HG03342 (cell line): ENCODE measurements around the gene ABHD17A.
"Not testable (repeated sequence)": the region's sequence is repeated elsewhere in the genome, so short reads cannot be mapped to it uniquely, and the experiment has no call there.

ENCODE experiments used
- ATAC-seq: cut with Tn5 transposase; IDR thresholded peaks from one replicate; pipeline ENCODE4 v1.9.1; 2021; ENCODE audit warnings: mild to moderate bottlenecking, moderate library complexity; ENCODE audit not compliant: unreplicated experiment

The ABHD17A gene

DNA sequence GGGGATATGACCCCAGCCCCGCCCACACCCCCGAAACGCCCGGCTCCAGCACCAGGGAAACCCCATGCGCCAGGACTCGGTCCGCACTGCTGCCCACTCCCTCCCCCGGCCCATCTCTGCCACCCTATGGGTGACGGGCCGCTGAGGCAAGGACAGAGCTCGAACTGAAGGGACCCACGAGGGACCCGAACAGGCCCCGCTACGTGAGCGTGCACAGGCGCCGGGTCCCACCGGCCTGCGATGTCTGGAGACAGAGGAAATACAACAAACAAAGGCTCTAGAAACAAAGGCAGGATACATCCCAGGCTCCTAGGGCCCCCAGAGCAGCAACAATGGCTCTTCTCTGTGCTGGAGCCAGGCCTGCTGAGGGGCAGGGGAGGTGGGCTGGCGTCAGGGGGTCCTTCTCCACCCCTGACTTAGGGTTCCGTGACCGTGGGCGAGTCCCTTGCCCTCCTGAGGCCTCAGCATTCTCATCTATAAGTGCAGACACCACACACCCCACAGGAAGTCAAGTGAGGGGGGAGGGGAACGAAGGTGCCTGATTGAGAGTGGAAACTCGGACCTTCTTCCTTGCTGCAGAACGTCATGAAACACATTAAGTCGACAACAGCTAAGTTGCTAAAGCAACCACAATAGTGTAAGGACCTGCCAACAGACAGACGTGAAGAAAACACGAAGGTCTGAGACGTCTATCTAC lies 3.1 kb downstream of the ABHD17A start:
- ATAC-seq: no peak

DNA sequence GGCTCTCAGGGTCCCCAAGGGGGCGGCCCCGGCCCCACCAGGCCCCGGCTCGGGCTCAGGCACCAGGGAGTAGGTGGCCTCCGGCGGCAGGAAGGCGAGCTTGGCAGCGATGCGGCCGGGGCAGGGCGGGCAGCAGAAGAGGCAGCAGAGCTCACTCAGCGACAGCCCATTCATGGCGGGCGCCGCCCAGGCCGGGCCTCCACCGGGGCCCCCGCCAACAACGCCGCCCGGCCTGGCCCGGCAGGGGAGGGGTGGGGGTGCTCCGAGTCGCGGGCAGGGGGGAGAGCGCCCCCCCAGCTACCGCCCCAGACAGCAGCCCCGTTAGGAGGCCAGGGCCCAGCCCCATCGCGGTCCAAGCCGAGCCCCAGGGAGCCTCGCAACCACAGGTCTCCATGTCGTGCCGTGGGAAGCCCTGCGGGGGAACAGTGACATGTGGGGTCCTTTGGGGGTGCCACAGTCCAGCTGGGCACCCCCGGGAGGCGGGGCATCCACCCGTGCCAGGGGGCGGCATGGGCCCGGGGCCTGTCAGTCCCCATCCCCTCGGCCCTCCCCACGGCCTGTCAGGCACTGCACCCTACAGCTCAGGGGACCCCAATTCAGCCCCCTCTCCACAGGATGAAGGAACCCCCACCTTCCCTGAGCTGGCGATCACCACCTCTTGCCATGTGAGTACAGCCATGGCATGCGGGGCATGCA lies 3.8 kb downstream of the ABHD17A start:
- ATAC-seq: not testable (repeated sequence)

DNA sequence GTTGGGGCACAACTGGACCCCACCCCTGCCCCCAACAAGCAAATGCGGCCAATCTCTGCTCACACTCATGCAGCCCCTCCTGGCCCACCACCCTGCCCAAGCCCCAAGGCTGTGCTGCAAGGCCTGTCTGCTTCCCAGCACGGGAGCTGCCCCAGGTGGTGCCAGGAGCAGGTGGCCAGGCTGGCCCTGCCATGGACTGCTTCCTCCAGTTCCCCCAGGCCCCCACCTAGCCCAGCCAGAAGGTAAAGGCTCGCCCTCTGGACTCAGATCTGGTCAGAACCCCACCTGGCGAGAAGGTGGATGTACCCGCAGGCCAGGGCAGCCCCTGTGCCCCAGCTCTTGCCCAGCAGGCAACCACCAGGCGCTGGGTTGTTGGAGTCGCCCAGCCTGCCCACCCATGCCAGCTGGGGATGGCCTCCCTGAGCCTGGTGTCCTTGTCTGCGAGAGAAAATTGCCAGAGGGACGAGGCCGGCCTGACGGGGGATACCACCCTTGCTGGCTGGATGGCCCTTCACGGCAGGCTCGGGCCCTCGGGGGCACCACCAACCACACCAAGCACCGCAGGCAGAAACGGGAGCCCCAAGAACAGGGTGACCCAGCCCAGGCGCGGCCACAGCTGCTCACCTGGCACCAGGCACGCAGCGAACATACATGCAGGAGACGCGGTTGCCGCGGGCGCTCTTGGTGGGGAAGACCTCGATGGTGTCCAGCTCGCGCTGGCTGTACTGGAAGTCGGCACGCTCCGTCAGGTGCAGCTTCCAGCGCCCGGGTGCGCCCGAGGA lies 4.5 kb downstream of the ABHD17A start:
- no peak for ATAC-seq

DNA sequence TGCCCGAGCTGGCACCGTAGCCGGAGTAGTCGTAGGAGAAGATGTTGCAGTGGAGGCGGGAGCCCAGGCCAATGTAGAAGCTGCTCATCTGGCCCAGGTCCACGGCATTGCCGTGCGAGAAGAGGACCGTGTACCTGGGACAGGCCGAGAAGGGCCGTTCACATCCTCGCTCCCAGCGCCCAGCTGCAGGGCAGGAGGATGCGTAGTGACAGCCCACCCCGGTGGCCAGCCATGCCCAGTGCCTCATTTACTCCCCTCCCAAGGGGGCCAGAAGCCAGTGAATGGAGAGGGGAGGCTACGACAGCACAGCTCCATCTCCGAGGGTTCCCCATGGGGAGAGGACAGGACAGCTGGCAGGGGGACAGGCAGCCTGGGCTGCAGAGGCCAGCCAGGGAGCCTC lies 5.3 kb downstream of the ABHD17A start:
- ATAC-seq: not testable (repeated sequence)

DNA sequence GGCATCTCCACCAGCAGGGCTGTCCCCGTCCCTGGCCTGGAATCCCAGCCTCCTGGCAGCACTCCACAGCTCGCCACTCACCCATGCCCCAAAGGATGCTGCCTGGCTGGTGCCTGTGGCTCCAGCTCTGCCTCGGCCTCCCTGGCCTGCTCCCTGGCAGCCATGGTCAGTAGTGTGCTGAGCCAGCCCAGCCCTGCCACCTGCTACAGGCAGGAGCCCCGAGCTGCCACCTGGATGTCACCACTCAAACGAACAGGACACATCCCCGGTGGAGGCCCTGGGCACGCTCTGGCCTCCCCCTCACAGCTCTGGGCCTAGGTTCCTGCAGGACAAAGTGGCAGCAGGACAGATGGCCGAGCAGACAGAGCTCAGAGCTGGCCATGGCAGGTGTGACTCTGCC lies 6.7 kb downstream of the ABHD17A start:
- not testable (repeated sequence) for ATAC-seq

DNA sequence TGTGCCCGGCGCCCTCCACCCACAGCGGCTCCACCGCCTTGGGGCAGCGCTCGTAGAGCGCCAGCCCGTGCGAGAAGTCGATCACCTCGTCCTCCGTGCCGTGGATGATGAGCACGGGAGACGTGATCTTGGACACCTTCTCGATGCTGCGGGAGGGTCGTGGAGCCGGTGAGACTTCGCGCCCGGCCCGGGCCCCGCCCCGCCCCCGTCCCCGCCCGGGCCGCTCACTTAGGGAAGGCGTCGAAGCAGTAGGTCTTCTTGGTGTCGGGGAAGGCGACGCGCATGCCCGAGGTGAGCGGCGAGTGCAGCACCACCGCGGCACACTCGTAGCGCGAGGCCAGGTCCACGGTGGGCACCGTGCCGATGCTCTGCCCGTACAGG lies 8.0 kb downstream of the ABHD17A start:
- ATAC-seq: not testable (repeated sequence)

DNA sequence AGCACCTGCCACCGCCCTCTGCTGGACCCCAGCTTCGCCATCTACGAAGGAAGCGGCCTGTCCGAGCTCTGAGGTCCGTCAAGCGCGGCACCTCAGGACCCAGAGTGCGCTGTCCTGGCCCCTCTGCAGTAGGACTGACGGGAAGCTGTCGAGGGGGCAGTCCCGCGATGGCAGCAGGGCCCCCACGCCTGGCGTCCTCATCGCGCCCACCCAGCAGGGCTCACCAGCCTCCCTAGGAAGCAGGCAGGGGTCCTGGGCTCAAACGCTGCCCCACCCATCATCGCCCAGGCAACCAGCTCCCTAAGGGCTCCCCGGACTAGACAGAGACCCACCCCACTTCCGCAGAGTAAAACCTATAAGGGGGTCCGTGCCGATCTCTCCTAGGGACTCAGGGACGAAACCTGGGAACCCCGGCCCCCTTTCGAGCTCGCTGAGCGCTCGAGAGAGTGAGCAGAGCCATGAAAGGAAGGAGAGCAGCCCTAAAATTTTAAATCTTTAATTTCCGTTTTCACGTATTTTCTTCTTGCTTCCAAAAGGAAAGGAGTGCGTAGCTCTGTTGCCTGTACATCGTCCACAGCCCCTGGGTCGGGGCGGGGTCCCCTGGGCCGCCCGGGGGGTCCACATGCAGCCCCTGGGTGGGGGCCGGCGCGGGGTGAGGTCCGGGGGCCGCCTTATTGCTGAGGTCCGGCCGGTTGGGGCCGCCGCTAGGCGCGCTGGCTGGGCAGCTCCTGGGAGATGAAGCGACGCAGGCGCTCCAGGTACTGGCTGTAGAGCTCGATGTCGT lies 8.6 kb downstream of the ABHD17A start:
- ATAC-seq: not testable (repeated sequence)

DNA sequence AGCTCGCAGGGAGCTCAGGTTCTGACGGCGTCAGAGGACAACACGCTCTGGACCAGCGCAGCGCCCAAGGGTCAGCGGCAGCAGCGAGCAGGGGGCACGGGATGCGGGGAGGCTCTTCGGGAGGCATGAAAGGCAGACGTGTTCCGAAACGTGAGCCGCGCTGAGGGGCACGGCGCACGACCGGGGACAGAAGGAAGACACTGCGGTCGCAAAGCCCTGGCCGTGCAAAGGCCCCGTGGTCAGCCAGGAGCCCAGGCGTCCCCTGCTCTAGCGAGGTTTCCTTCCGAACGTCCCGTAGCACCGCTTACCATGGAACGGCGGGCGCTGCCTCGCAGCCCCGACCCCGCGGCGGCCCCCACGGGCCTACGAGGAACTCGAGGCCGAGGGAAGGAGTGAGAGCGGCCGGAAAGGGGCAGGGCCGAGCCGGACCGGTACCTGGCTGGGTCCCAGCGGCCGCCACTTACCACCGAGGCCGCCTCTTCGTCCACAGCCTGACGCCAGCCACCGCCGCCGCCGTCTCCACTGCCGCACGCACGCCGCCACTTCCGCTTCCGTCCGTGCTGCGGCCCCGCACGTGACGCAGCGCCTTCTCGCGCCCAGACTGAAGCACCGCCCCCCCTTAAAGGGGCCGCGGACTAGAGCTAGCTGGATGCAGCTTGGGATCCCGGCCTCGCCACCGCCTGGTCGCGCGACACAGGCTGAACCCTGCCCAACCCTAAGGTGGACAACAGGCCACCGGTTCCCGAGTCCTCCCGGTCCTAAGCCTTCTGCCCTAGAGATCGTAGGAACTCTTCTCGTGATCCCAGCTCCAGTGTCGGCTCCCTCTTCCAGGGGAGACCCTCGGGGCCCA lies 9.4 kb downstream of the ABHD17A start:
- ATAC-seq: peak; percentile 82

DNA sequence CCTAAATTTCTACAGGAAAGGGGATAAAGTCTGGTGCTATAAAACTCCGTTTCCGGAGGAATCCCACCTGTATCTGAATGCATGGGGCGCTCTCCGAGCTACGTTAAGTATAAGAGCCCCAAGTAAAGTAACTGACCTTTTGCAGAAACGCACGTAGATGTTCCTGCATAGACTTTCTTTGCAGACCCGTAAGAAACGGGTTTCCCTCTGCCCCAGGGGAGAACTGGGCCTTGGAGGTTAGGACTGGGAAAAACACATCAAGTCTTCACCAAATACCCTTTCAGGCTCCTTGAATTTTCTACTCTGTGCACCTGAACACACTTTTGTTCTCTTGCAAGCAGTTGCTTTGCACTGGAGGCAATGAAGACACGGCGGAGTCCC lies 10.0 kb downstream of the ABHD17A start:
- ATAC-seq: not testable (repeated sequence)

DNA sequence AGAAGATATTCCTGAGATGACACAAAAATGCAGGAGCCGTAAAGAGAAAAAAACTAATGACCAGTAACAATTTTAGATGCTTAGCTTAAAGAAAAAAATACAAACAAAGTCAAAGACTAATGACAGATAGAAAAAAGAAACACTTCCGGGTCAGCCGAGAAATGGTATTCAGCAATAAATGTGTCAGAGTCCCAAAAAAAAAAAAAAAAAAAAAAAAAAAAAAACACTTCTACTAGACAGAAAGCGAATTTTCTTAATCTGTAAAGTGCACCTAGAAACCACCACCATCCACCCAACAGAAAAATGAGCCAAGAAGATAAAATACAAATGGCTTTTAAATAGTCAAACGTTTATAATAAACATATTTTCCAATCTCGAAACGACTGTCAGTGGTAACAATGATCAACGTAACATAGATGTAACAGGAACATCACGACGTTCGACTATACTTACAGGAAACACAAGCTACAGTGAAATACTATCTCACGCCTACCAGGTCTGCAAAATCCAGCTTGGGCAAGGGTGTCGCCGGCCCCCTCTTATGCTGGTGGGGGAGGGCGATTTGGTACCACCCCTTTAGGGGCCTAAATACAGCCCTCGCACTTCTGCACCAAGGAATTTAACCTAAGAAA lies 10.6 kb downstream of the ABHD17A start:
- no peak for ATAC-seq

DNA sequence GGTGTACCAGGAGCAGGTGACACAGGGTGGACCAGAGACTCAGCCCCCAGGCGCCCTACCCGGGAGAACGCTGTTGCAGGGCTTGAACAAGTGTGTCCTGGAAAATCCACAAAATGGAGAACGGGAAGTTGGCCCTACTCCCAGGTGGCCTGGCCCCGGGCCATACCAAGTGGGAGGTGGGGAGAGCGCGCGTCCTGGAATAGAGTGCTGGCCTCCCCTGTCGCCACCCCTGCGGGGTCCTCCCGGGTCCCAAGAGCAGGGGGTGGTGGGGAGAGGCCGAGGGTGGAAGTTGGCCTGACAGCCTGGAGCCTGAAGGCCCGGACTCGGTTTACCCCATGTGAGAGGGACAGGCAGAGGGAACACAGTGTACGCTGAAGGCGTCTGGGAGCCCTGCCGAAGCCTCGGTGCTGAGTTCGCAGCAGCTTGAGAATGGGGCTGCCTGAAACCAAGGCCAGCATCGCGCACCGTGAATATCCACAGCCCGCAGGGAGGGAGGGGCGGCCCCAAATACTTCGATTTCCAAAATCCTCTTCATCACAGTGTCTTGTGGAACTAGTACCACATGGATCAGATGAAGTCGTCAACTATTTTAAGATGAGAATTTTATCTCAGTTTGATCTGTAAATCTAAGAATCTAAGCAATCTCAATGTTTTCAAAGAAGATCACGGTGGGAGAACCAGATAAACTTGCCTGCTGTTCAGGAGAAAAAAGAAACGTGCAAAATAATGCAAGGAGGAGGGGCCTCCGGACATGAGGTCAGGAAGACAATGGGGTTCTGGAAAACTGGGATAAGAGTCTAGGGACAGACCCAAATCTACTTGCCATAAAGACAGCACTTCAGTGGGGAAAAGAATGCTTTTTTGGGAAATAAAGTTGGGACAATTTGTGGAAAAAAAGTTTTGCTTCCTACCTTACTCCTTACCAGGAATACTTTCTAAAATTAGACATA lies 11.5 kb downstream of the ABHD17A start:
- no peak for ATAC-seq

DNA sequence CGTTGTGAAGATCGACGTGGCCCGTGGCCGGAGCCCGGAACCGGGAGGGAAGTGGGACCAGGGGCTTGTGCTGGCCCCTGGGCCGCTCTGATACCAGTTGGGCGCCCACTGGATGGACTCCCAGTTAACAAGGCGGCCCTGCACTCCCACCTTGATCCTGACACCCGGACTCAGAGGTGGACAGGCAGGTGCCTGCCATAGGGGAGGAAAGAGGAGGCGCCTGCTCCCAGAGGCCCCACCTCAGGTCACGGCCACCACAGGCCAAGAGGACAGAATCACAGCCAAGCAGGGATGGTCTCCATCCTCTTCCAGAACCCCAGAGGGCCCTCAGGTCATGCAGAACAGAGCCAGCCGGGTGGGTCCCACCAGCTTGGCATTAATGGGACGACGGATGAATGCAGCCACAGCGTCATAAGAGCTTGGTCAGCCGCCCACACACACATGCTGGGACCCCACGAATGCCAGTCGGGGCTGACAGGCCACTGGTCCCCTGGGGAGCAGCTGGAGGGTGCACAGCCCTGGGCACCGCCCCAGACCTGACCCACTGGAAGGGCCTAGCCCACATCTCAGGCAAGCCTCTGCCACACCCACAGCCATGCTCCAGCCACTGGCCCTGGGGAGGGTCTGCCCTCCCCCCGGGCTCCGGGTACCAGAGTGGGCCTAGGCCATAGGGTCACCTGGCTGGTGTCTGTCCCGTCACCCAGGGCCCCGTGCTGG lies 12.3 kb downstream of the ABHD17A start:
- ATAC-seq: no peak

DNA sequence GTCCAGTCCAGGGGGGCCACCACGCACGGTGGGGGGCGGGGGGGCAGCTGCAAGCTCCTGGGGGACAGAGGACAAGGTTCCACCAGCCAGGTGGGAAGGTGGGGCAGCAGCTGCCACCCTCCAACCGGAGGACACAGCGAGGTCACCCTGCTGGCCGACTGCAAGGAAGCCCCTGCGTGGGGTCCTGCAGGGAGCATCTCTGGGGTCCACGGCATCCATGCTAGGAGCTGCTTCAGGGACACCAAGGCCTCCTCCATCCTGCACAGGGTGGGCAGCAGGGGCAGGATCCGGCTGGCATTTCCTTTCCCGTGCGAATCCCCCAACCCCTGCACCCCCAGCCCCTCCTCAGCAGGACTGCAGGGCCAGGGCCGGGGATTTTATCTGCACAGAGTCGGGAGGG lies 13.7 kb downstream of the ABHD17A start:
- ATAC-seq: no peak

DNA sequence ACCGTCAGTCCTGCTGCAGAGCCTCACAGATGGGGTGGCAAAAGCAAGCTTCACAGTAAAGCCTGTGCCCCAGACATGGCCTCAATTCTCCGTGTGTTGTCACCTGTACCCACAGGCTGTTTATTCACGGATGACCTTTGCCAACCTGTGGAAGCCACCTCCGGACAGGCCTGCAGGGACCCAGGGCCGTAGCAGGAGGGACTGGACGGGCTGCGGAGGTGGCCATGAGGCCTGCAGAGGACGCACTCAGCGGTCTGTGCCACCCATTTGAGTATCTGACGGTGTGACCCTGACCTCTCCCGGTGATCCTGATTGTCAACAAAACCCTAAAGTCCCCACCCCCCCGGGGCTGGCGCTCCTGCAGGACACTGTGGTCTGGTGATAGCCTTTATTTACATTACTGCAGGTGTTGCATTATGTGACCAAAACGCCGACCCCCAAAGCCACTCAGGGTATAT lies 14.1 kb downstream of the ABHD17A start:
- ATAC-seq: no peak

DNA sequence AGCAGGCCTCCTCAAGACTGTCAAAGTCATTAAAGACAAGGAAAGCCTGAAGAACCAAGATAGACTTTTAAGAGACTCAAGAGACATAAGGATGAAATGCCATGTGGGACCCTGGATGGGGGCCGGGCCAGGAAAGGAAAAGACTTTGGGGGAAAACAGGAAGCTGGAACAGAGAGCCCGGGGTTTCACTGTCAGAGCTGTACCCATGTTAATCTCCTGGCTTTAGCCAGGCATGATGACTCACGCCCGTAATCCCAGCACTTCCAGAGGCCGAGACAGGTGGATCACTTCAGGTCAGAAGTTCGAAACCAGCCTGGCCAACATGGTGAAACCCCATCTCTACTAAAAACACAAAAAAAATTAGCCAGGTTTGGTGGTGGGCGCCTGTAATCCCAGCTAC lies 16.3 kb downstream of the ABHD17A start:
- ATAC-seq: no peak

DNA sequence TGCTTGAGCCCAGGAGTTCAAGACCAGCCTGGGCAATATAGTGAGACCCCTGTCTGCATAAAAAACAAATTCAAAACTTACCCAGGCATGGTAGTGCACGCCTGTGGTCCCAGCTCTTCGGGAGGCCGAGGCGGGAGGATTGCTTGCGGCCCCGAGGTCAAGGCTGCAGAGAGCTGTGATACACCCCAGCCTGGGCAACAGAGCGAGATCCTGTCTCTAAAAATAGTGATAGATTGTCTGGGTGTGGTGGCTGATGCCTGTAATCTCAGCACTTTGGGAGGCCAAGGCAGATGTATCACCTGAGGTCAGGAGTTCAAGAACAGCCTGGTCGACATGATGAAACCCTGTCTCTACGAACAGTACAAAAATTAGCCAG lies 18.0 kb downstream of the ABHD17A start:
- ATAC-seq: no peak

DNA sequence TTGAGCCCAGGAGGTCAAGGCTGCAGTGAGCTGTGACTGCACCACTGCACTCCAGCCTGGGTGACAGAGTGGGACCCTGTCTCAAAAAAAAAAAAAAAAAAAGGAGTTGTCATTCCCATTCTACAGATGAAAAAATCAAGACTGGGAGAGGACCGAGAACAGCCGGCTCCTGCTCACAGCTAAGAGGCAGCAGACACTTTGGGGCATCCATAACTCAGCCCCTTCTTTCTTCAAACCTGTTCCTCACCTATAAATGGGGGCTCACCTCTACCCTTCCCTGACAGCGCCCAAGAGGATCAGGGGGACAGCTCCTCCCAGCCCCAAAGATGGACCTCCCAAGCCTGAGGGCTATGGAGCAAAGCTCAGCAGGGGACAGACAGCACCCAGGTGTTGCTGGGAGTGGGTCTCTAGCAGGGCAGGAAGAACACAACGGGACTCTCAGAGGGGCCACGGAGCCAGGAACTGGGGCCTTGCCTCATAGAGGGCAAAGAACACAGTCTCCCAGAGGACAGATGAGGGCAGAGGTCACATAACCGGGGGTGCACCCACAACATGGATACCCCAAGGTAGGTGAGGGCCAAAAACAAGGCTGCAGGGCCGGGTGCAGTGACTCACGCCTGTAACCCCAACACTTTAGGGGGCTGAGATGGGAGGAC lies 18.5 kb downstream of the ABHD17A start:
- no peak for ATAC-seq
